HepG2 (cell line): ENCODE measurements around the gene SFXN2. TPM values are rescaled to one million over a fixed set of nuclear protein-coding genes. Genes with fewer than 3 reads are reported as not detected.

ENCODE experiments used
- ATAC-seq: fragments of 200-7000 bp; cut with Tn5 transposase; 3 replicates; pipeline ENCODE4 v1.9.1; 2020; ENCODE audit warnings: mild to moderate bottlenecking, moderate library complexity
- BruUV-seq: library from RNA; stranded (reverse); fragments of 400-500 nt; replicated peaks from 2 replicates; lab custom pipeline; 2021; lab: Mats Ljungman, UMichigan
- CTCF ChIA-PET: fragments of 300-600 bp; formaldehyde crosslinking; extraction: SDS; loops from one replicate; lab custom pipeline; 2021; ENCODE audit warnings: low total read pairs, inconsistent platforms, low intra/inter-chr PET ratio; lab: Yijun Ruan, JAX
- POLR2A ChIA-PET: fragments of 350-600 bp; sonication (Branson Sonifier 250); formaldehyde crosslinking; loops from one replicate; lab custom pipeline; 2020; ENCODE audit warnings: antibody characterized with exemption, inconsistent platforms; lab: Yijun Ruan, JAX
- DNase-seq: peaks from one replicate; pipeline ENCODE4 v3.0.0-alpha.2; 2015; ENCODE audit warnings: low spot score
- FAIRE-seq: peaks from 3 replicates; lab custom pipeline; 2011; peaks lifted over from hg19 to GRCh38; lab: Jason Lieb, UNC
- H2AFZ ChIP-seq: one replicate; pipeline ENCODE4 v1.6.1; 2011; ENCODE audit warnings: low read length, inconsistent platforms
- H3K27ac ChIP-seq: fragments of 300-600 bp; 3 replicates; pipeline ENCODE4 v1.8.0; 2011; ENCODE audit warnings: mixed run types, mild to moderate bottlenecking, mixed read lengths, low read length, inconsistent platforms; ENCODE audit not compliant: insufficient read depth; ENCODE audit errors: extremely low read length
- H3K27me3 ChIP-seq, 2 experiments: fragments of 200-600 bp in 1 of 2; 2 replicates in 1 of 2; 3 replicates in 1 of 2; pipeline versions ENCODE4 v1.6.0 to v1.8.0; 2011; ENCODE audit warnings: low read length in 2 of 2, mild to moderate bottlenecking in 2 of 2, moderate library complexity in 2 of 2, inconsistent platforms in 1 of 2; ENCODE audit not compliant: insufficient read depth in 2 of 2, control insufficient read depth in 1 of 2
- H3K36me3 ChIP-seq, 2 experiments: fragments of 200-600 bp in 1 of 2; replicated peaks in 1 of 2; 2 replicates in 1 of 2; 3 replicates in 1 of 2; pipeline versions ENCODE4 v1.5.1 to v1.8.0; 2011; ENCODE audit warnings: low read length in 2 of 2, inconsistent platforms in 1 of 2; ENCODE audit not compliant: insufficient read depth in 2 of 2, control insufficient read depth in 1 of 2
- H3K4me1 ChIP-seq: 2 replicates; pipeline ENCODE4 v1.5.1; 2012; ENCODE audit warnings: low read length, inconsistent platforms; ENCODE audit not compliant: insufficient read depth
- H3K4me2 ChIP-seq: 2 replicates; pipeline ENCODE4 v1.6.0; 2011; ENCODE audit warnings: low read depth, low read length, inconsistent platforms
- H3K4me3 ChIP-seq, 3 experiments: fragments of 200-600 bp in 1 of 3; sonication (generic), shearing (Covaris generic) in 1 of 3; replicated peaks in 1 of 3; 2 replicates each; pipeline ENCODE4 v1.5.1; 2011 to 2016; ENCODE audit warnings: low read length in 3 of 3, inconsistent platforms in 2 of 3, low read depth in 2 of 3, mild to moderate bottlenecking in 2 of 3, control low read depth in 1 of 3, mixed read lengths in 1 of 3; ENCODE audit not compliant: insufficient read depth in 1 of 3
- H3K79me2 ChIP-seq: one replicate; pipeline ENCODE4 v1.6.1; 2011; ENCODE audit warnings: low read length, inconsistent platforms; ENCODE audit not compliant: insufficient read depth
- H3K9ac ChIP-seq: 2 replicates; pipeline ENCODE4 v1.6.0; 2011; ENCODE audit warnings: mild to moderate bottlenecking, low read depth, low read length, inconsistent platforms; ENCODE audit not compliant: insufficient read depth
- H3K9me3 ChIP-seq: 2 replicates; pipeline ENCODE4 v1.5.1; 2012; ENCODE audit warnings: mild to moderate bottlenecking, low read length
- H4K20me1 ChIP-seq: 2 replicates; pipeline ENCODE4 v1.6.0; 2011; ENCODE audit warnings: inconsistent platforms, mild to moderate bottlenecking, low read length, moderate library complexity; ENCODE audit not compliant: insufficient read depth
- CBX5 ChIP-seq: sonication (generic); formaldehyde crosslinking; IDR thresholded peaks from 2 replicates; pipeline ENCODE4 v1.4.0; 2020; ENCODE audit warnings: missing genetic modification reagents, borderline replicate concordance
- FOSL2 ChIP-seq: sonication (generic); formaldehyde crosslinking; IDR thresholded peaks from 2 replicates; pipeline ENCODE4 v1.4.0; 2020; ENCODE audit warnings: missing genetic modification reagents
- HCFC1 ChIP-seq: fragments of 150-350 bp; IDR thresholded peaks from 2 replicates; pipeline ENCODE4 v1.6.1; 2014; ENCODE audit warnings: low read depth, low read length
- NFE2L2 ChIP-seq: fragments of 150-350 bp; IDR thresholded peaks from 2 replicates; pipeline ENCODE4 v1.6.1; 2014; ENCODE audit warnings: low read length
- NFIC ChIP-seq: IDR thresholded peaks from 2 replicates; pipeline ENCODE4 v1.6.1; 2012; ENCODE audit warnings: mild to moderate bottlenecking, low read length, inconsistent platforms
- RAD51 ChIP-seq: fragments of 450-650 bp; IDR thresholded peaks from 2 replicates; pipeline ENCODE4 v1.6.1; 2016; ENCODE audit warnings: borderline replicate concordance
- REPIN1 ChIP-seq: sonication (generic); formaldehyde crosslinking; IDR thresholded peaks from 2 replicates; pipeline ENCODE4 v1.8.0; 2022; ENCODE audit warnings: missing genetic modification reagents, low read depth, mild to moderate bottlenecking, borderline replicate concordance
- SRSF1 ChIP-seq: fragments of 200-400 bp; formaldehyde crosslinking; optimal IDR thresholded peaks from 2 replicates; pipeline ENCODE3; 2017; ENCODE audit warnings: mild to moderate bottlenecking, low read depth, low read length, moderate library complexity
- TBP ChIP-seq: sonication (generic); formaldehyde crosslinking; IDR thresholded peaks from 2 replicates; pipeline ENCODE4 v1.5.0; 2020; ENCODE audit warnings: missing genetic modification reagents
- ZFP36 ChIP-seq: fragments of 150-350 bp; IDR thresholded peaks from 2 replicates; pipeline ENCODE4 v1.6.1; 2018; ENCODE audit warnings: borderline replicate concordance, low read length, low read depth; ENCODE audit not compliant: partially characterized antibody
- ZMYM4 ChIP-seq: sonication (generic); formaldehyde crosslinking; IDR thresholded peaks from 2 replicates; pipeline ENCODE4 v1.8.1; 2023; ENCODE audit warnings: mild to moderate bottlenecking, missing genetic modification reagents
- ZNF589 ChIP-seq: sonication (generic); formaldehyde crosslinking; conservative IDR thresholded peaks from 2 replicates; pipeline ENCODE4 v1.8.0; 2022; ENCODE audit warnings: mild to moderate bottlenecking, moderate library complexity, missing genetic modification reagents
- ZNF644 ChIP-seq: IDR thresholded peaks from 2 replicates; pipeline ENCODE4 v1.6.1; 2016; ENCODE audit warnings: low read depth
- ZNF782 ChIP-seq: sonication (generic); formaldehyde crosslinking; IDR thresholded peaks from 2 replicates; pipeline ENCODE4 v1.4.0; 2020; ENCODE audit warnings: missing genetic modification reagents, mild to moderate bottlenecking, borderline replicate concordance
- WGBS: methylation state at CpG from one replicate; pipeline ENCODE4 v1.1.6; 2017; ENCODE audit warnings: low lambda C conversion rate; 5-methylcytosine and 5-hydroxymethylcytosine counted together
- in situ Hi-C: cut with HindIII; loops from 2 replicates; pipeline ENCODE4 v1.10.0; 2017; ENCODE audit warnings: low pct_unique_long_range_greater_than_20kb; ENCODE audit not compliant: extremely low pct_ligation_motif_present
- intact Hi-C: fragments of 100-400 bp; cut with micrococcal nuclease; formaldehyde crosslinking; loops from one replicate; pipeline ENCODE4 v1.10.0; 2022; ENCODE audit not compliant: unreplicated experiment
- polyA plus RNA-seq, 8 experiments: library from polyadenylated mRNA; depleted of rRNA in 3 of 8; stranded (reverse) in 7 of 8; unstranded in 1 of 8; fragments of >200 nt; fragmentation: Illumina TruSeq in 4 of 8; extraction: Trizol in 4 of 8; gene quantifications; 2 replicates each; pipeline versions ENCODE4 v1.2.1 to v1.2.3, GENCODE V29; 2011 to 2016; ENCODE audit warnings: low read depth in 4 of 8, missing spikeins in 1 of 8, mixed read lengths in 1 of 8; ENCODE audit not compliant: insufficient read depth in 1 of 8
- total RNA-seq, 5 experiments: library from RNA; depleted of rRNA; stranded (reverse); fragments of >200 nt; fragmentation: Illumina TruSeq; extraction: Trizol; gene quantifications; 2 replicates each; pipeline ENCODE4 v1.2.3, GENCODE V29; 2016; ENCODE audit warnings: low read depth in 1 of 5
- TF ChIP-seq, protein P1 (sequence below): sonication (generic); formaldehyde crosslinking; IDR thresholded peaks from 2 replicates; pipeline ENCODE4 v1.4.0; 2020; ENCODE audit warnings: mild to moderate bottlenecking, missing genetic modification reagents
- TF ChIP-seq, protein P2 (sequence below): sonication (generic); formaldehyde crosslinking; IDR thresholded peaks from 2 replicates; pipeline ENCODE4 v1.8.0; 2023; ENCODE audit warnings: mild to moderate bottlenecking, missing genetic modification reagents
- TF ChIP-seq, protein P3 (sequence below): IDR thresholded peaks from 2 replicates; pipeline ENCODE4 v1.6.1; 2012; ENCODE audit warnings: low read depth, low read length, improper control_type of control experiment
- TF ChIP-seq, protein P4 (sequence below): IDR thresholded peaks from 2 replicates; pipeline ENCODE4 v1.6.1; 2012; ENCODE audit warnings: inconsistent platforms
- TF ChIP-seq, protein P5 (sequence below): sonication (generic); formaldehyde crosslinking; IDR thresholded peaks from 2 replicates; pipeline ENCODE4 v1.4.0; 2020; ENCODE audit warnings: missing genetic modification reagents

SFXN2 gene
- total and polyA plus RNA-seq, 2 of the 13 experiments (the other 11 are each of a cell fraction or from before 2014, with no cell fraction given), result 12.8 to 21.1 TPM

DNA sequence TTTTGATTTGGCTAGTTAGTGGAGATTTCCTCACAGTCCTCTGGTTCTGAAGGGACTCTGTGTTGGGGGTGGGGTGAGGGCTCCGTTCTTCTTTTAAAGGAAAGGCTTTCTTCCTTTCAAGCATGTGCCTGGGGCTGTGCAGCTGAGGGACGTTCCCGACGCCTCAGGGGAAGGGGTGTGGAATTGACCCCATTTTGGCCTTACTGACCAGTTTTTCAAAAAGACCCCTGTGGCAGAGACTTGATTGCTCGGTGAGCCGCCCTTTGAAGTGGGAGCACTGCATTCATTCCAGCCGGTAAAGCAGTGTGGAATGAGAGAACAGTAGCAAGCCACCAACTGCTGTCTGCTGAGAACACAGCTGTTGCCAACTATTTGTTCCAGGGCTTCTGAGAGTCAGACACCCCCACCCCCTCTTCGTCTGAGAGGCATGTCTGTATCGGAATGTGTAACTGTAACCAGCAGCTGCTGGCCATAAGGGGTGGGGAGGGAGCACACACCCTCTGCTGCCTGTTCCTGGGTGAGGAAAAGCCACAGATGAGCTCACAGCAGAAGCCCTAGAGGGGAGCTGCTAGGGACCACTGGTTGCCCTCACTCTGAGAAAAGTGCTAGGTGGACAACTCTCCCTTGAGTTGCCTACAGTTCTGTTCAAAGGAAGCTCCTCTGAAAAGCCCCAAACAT, 62.5 kb downstream of the SFXN2 start:
- H3K9ac ChIP-seq, result peak overlapping the region; percentile 71
- H3K4me1 ChIP-seq, result peaks cover 47% of the 10 kb centered on the region
- peak; percentile 85 for DNase-seq
- ATAC-seq, result peak; percentile 83
- no peaks in the 10 kb centered on the region; a peak in 1 of 5 replicates for H3K27me3 ChIP-seq
- 1% methylated on average over 6 of the region's 9 CpGs for WGBS
- in situ Hi-C loops (no loop called here), intact Hi-C loops (loop anchor here (5.0 kb wide), 1 partner anchor 35 kb away; the partner anchor contains the start of gene WBP1L)
- no TSS peak for BruUV-seq
- H3K27ac ChIP-seq, result peak overlapping the region; percentile 33
- no peaks in the 10 kb centered on the region for H3K79me2 ChIP-seq
- ChIA-PET POLR2A (interaction anchor here (0.7 to 2.7 kb wide), 9 partner anchors 11 to 63 kb away, joined by 3 to 10 read pairs (median 5); partner anchors contain the start of genes ARL3, SFXN2 and WBP1L), CTCF (no interaction called here)
- 0 out of 5 replicates have a peak, but pooled peaks cover 0 to 1% of the 10 kb centered on the region in 2 experiments for H3K36me3 ChIP-seq
- no peak overlapping the region for H2AFZ ChIP-seq
- H3K4me3 ChIP-seq, result peak overlapping the region; percentile 55 to 63 (median 62)
- peak overlapping the region; percentile 97 for H3K4me2 ChIP-seq
- no peaks in the 10 kb centered on the region for H3K9me3 ChIP-seq
- H4K20me1 ChIP-seq, result no peaks in the 10 kb centered on the region
- peak; percentile 64 for FAIRE-seq
- TF ChIP-seq SRSF1 (no peak), ZNF589 (CRISPR knock-in tag) (no peak), HCFC1 (no peak), ZNF644 (CRISPR knock-in tag) (no peak), ZNF782 (CRISPR knock-in tag) (no peak), ZMYM4 (0 out of 2 replicates have a peak, but pooled peaks have one; percentile 5), TBP (no peak), NFE2L2 (no peak), RAD51 (no peak), CBX5 (CRISPR knock-in tag) (no peak), REPIN1 (CRISPR knock-in tag) (no peak), NFIC (no peak), FOSL2 (CRISPR knock-in tag) (no peak; the same call in 1 of the 2 replicates), ZFP36 (no peak)
- TF ChIP-seq, protein P1, sequence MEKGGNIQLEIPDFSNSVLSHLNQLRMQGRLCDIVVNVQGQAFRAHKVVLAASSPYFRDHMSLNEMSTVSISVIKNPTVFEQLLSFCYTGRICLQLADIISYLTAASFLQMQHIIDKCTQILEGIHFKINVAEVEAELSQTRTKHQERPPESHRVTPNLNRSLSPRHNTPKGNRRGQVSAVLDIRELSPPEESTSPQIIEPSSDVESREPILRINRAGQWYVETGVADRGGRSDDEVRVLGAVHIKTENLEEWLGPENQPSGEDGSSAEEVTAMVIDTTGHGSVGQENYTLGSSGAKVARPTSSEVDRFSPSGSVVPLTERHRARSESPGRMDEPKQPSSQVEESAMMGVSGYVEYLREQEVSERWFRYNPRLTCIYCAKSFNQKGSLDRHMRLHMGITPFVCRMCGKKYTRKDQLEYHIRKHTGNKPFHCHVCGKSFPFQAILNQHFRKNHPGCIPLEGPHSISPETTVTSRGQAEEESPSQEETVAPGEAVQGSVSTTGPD (CRISPR knock-in tag), result no peak
- TF ChIP-seq, protein P2, sequence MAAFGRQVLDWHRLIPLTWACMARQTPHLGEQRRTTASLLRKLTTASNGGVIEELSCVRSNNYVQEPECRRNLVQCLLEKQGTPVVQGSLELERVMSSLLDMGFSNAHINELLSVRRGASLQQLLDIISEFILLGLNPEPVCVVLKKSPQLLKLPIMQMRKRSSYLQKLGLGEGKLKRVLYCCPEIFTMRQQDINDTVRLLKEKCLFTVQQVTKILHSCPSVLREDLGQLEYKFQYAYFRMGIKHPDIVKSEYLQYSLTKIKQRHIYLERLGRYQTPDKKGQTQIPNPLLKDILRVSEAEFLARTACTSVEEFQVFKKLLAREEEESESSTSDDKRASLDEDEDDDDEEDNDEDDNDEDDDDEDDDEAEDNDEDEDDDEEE (CRISPR knock-in tag), result no peak
- TF ChIP-seq, protein P3, sequence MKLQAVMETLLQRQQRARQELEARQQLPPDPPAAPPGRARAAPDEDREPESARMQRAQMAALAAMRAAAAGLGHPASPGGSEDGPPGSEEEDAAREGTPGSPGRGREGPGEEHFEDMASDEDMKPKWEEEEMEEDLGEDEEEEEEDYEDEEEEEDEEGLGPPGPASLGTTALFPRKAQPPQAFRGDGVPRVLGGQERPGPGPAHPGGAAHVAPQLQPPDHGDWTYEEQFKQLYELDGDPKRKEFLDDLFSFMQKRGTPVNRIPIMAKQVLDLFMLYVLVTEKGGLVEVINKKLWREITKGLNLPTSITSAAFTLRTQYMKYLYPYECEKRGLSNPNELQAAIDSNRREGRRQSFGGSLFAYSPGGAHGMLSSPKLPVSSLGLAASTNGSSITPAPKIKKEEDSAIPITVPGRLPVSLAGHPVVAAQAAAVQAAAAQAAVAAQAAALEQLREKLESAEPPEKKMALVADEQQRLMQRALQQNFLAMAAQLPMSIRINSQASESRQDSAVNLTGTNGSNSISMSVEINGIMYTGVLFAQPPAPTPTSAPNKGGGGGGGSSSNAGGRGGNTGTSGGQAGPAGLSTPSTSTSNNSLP, result no peak
- TF ChIP-seq, protein P4, sequence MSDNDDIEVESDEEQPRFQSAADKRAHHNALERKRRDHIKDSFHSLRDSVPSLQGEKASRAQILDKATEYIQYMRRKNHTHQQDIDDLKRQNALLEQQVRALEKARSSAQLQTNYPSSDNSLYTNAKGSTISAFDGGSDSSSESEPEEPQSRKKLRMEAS, result no peak
- TF ChIP-seq, protein P5, sequence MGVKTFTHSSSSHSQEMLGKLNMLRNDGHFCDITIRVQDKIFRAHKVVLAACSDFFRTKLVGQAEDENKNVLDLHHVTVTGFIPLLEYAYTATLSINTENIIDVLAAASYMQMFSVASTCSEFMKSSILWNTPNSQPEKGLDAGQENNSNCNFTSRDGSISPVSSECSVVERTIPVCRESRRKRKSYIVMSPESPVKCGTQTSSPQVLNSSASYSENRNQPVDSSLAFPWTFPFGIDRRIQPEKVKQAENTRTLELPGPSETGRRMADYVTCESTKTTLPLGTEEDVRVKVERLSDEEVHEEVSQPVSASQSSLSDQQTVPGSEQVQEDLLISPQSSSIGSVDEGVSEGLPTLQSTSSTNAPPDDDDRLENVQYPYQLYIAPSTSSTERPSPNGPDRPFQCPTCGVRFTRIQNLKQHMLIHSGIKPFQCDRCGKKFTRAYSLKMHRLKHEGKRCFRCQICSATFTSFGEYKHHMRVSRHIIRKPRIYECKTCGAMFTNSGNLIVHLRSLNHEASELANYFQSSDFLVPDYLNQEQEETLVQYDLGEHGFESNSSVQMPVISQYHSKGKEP, result 0 out of 2 replicates have a peak, but pooled peaks have one; percentile 31
